Stimulated activated CD8-positive, alpha-beta memory T cell treated with anti-CD3 and anti-CD28 coated beads, Interleukin-15, amount 100 ng/mL, for 4 hours (primary cell): Measurements from ENCODE around the gene CDIPT.

ENCODE experiments used
- DNase-seq, 2 donors: peaks; one replicate each; pipeline ENCODE4 v3.0.0-alpha.2; 2020; ENCODE audit warnings: low read depth in 2 of 2

The CDIPT gene

DNA sequence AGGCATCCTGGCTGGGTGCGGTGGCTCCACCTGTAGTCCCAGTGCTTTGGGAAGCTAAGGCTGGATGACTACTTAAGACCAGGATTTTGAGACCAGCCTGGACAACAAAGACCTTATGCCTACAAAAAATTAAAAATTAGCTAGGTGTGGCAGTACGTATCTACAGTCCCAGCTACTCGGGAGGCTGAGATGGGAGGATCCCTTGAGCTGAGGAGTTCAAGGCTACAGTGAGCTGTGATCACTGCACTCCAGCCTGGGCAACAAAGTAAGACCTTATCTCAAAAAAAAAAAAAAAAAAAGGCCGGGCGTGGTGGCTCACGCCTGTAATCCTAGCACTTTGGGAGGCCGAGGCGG lies 36.7 kb downstream of the CDIPT start:
- no peak for DNase-seq

DNA sequence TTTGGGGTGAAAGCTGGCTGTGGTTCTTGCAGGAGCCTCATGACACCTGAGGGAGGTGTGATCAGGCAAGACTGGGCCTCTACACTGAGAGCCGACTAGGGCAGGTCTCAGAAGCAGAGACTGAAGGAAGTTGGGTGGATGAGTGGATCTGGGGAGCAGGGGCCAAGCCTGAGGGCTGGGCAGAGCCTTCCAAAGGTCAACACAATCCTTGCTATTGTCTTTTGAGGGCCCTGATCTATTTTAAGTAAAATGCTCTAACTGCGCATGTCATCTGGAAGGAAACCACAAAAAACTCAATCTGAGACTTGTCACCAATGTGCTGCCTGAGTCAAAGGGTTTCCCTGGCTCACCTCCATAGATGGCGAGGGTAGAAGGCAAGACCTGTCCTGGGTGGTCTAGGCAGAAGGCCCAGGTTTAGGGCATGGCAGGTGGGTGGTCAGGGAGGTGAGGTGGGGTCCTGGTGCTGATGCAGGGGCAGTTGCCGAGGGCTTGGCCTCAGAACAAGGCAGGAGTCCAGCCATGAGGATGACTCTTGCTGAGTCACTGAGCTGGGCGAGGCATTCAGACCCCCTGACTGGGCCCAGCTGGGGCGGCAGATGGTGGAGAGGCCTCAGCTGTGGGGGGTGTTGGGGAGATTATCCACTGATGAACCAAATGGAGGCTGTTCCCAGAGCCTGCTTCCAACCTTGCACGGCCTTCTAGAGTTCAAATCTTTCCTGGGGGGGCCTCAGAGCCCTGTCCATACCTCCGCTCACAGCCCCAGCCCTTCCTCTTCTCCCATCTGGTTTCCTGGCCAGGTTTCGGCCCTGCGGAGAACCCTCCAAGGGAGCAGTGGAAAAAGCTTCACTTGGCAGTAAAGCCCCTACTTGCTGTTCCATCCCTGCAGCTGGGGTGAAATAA lies 37.6 kb downstream of the CDIPT start:
- no peak for DNase-seq

- no peak for DNase-seq
Observed at GRCh38 chr16:29824589-29825144, 38.4 kb downstream of the CDIPT start.

DNA sequence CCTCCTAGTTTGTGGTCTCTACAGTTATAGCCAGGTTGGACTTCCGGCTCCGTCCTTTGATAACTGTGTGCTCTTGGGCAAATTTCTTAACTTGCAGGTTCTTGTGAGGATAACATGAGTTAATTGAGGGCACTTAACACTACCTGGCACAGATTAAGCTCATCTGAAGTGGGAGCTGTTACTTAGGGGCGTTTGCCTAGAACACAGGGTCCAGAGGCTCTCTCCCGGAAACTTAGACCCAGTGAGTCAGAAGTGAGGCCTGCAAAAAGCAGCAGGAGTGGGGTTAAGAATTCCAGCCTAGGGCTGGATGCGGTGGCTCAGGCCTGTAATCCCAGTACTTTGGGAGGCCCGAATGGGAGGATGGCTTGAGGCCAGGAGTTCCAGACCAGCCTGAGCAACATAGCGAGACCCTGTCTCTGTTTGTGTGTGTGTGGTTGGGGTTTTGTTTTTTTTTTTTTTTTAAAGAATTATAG lies 41.3 kb downstream of the CDIPT start:
- DNase-seq = no peak

DNA sequence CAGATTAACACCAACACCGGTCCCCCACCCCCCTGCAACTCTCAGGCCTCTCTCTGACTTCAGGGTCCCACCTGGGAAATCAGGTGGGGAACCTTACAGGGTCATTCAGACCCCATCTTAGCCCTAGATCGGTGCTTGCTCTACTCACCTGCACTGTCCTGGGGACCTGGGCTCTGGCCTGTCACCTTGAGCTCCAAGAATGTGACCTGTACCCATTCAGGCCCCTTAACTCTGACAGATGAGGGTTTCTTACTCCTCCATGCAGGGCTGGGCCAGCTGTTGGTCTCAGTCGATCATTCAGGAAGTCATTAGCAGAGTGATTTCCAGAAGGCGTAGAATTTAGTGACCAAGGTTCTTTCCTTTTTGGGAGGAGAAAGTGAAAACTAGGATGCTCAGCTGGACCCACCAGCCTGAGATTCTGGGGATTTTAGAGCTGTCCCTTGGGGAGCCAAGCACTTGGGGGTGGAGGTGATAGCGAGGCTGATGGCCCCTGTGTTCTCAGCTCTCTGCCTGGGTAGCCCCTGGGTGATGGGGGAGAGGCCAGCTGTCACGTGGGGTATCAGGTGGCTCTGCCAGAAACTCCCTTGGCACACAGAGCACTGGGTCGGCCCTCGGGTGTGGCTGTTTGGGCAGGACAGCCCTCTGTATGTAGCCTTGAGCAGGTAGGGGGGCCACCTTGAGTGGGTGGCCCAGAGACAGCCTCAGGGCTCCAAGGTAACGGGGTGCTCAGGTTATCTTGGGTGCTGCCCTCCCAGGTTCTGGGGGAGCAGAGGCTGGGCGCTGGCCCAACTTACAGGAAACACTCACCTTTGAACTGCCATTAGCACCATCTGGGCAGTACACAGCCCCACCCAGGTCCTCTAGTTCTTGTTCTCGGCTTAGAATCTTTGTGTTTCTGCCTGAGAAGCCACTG lies 42.0 kb downstream of the CDIPT start:
- DNase-seq = no peak

GRCh38 chr16:29820271-29820701 lies 42.7 kb downstream of the CDIPT start, which contains the start of gene MVP:
MVP (plus strand) TSS chr16:29820462; CDS start chr16:29830550, 10,088 bp downstream.
- DNase-seq = no peak

DNA sequence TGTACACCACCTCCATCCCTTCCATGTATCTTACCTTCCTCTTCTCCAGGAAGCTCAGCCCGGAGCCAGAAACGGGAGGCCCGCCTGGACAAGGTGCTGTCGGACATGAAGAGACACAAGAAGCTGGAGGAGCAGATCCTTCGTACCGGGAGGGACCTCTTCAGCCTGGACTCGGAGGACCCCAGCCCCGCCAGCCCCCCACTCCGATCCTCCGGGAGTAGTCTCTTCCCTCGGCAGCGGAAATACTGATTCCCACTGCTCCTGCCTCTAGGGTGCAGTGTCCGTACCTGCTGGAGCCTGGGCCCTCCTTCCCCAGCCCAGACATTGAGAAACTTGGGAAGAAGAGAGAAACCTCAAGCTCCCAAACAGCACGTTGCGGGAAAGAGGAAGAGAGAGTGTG lies 43.5 kb downstream of the CDIPT start:
- DNase-seq = no peak

- no peak for DNase-seq
Observed at GRCh38 chr16:29818082-29818481, 44.9 kb downstream of the CDIPT start.

DNA sequence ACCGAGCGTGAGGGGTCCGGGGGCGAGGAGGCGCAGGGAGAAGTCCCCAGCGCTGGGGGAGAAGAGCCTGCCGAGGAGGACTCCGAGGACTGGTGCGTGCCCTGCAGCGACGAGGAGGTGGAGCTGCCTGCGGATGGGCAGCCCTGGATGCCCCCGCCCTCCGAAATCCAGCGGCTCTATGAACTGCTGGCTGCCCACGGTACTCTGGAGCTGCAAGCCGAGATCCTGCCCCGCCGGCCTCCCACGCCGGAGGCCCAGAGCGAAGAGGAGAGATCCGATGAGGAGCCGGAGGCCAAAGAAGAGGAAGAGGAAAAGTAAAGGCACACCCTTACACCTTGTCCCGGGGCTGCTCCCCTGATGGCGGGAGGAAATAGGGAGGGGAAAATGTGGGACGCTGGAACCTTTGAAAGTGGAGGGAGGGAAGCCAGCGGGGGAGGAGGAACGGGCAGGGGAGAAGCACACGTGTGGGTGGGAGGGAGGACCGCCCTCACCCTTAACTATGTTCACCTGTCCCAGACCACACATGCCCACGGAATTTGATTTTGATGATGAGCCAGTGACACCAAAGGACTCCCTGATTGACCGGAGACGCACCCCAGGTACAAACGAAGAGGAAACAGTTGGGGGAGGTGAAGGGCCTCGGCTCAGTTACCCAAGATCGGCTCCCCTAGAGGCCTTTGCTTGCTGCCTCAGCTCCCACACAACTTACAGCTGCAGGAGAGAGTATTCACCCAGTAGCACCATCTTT lies 46.2 kb downstream of the CDIPT start:
- no peak for DNase-seq

GRCh38 chr16:29815793-29816693 lies 47.0 kb downstream of the CDIPT start, which contains the start of gene PAGR1:
PAGR1 (plus strand) TSS chr16:29816152; CDS start chr16:29816526, 374 bp downstream.
- peak; percentile 96 to 97 for DNase-seq

GRCh38 chr16:29815032-29815721 lies 47.8 kb downstream of the CDIPT start:
- DNase-seq = no peak

GRCh38 chr16:29814592-29814991 lies 48.4 kb downstream of the CDIPT start:
- no peak for DNase-seq

DNA sequence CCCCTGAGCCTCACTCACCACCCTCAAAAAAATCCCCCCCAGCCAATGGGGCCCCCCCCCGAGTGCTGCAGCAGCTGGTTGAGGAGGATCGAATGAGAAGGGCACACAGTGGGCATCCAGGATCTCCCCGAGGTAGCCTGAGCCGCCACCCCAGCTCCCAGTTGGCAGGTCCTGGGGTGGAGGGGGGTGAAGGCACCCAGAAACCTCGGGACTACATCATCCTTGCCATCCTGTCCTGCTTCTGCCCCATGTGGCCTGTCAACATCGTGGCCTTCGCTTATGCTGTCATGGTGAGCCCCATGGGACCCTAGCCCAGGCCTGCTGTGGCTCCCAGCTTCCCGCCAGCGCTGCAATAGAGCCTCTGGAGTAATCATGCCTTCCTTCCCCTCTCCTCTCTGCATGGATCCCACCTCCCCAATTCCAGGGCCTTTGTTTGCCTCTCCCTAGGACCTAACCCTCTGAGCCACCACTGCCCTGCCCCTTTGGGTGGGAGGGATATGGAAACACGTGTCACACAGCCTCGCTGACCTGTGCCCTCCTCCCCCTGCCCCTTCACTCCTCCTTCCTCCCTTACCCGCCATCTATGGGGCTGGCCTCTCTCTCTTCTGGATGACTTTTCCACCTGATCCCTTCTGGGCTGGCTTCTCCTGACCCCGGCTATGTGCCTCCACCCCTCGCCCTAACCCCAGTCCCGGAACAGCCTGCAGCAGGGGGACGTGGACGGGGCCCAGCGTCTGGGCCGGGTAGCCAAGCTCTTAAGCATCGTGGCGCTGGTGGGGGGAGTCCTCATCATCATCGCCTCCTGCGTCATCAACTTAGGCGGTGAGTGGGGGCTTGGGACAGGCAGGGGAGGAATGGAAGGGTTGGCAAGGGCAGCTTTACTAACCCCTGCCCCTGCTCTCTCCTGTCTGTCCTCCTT lies 49.1 kb downstream of the CDIPT start:
- no peak for DNase-seq

DNA sequence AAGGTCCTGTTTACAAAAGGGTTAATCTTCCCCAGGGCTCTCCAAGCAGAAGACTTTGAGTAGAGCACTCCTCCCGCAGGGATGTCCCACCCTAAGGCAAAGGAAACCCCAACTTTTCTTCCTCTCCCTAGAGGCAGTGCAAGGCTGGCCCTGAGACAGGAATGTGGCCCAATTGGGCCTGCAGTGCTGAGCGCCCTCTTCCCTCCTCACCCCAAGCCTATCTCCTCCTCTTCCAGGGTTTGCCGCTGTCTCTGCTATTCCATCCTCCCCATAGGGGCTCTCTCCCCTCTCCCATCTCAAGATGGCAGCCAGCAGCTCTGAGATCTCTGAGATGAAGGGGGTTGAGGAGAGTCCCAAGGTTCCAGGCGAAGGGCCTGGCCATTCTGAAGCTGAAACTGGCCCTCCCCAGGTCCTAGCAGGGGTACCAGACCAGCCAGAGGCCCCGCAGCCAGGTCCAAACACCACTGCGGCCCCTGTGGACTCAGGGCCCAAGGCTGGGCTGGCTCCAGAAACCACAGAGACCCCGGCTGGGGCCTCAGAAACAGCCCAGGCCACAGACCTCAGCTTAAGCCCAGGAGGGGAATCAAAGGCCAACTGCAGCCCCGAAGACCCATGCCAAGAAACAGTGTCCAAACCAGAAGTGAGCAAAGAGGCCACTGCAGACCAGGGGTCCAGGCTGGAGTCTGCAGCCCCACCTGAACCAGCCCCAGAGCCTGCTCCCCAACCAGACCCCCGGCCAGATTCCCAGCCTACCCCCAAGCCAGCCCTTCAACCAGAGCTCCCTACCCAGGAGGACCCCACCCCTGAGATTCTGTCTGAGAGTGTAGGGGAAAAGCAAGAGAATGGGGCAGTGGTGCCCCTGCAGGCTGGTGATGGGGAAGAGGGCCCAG lies 50.0 kb downstream of the CDIPT start:
- DNase-seq = no peak

- no peak for DNase-seq
Observed at GRCh38 chr16:29811896-29812665, 50.9 kb downstream of the CDIPT start, which contains the start of gene PRRT2. PRRT2 (plus strand) TSS chr16:29812193; CDS start chr16:29813055, 862 bp downstream.

DNA sequence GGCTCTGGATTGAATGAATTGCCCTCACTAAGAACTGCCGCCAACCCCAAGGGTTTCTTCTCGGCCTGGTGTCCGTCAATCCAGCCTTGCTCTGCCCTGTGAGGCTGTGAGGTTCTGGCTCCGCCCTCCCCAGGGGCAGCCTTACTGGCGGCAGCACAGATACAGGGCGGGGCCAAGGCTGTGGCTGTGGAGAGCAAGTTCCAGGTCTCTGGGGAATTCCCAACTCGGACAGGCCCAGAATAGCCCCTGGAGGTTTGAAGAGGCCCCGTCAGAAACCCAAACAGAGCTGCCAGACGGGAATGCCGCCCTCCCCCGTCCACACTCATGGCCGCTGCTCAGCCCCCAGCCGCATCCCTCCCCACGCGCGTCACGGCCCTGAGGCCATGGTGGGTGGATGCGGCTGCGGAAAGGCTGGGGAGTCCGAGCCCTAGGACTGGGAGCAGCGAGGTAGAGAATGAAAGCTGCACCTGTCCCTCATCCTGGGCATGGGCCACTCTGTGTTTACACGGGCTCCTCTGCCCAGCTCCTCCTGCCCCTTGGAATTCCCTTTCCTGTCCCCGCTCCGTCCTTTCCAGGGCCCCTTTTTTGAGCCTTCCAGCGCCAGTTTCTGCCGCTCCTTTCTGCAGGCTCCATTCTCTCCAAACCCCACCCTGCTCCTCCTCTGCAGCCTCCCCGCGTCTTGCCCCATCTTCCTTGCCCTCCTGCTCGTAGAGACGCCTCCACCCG lies 51.7 kb downstream of the CDIPT start:
- DNase-seq = no peak
